ENCODE data around the gene COL6A1.

GRCh38 chr21:46000182-46000730, 18.7 kb downstream of the COL6A1 start:
- TF ChIP-seq POLR2A (IDR thresholded peaks at IDR 0.05; ENCODE audit: low read depth, low read length) (no peak), POLR2AphosphoS5 (IDR thresholded peaks at IDR 0.05; ENCODE audit: low read depth, low read length) (no peak), TAF1 (IDR thresholded peaks at IDR 0.05; ENCODE audit: borderline replicate concordance, low read depth, low read length) (no peak)
